ENCODE measurements around the gene TRMT13.

DNA sequence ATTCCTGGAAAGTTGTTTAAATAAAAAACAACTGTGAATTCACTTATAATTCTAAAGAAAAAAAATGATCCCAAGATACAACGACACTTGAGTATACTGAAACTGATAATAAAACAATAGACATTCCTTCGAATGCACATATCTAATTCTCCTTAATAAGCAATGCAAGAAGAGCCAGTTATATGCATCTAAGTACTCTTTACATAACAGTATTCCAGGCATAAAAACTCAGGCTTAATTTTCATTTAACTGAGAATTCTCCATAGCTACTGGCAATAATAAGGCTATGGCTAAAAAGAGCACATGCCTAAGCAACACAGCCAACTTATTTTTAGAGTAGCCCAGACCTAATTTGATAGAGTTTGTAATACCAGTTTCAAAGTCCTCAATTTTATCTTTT is 31.4 kb upstream of the TRMT13 start:
- TF ChIP-seq, protein P1, sequence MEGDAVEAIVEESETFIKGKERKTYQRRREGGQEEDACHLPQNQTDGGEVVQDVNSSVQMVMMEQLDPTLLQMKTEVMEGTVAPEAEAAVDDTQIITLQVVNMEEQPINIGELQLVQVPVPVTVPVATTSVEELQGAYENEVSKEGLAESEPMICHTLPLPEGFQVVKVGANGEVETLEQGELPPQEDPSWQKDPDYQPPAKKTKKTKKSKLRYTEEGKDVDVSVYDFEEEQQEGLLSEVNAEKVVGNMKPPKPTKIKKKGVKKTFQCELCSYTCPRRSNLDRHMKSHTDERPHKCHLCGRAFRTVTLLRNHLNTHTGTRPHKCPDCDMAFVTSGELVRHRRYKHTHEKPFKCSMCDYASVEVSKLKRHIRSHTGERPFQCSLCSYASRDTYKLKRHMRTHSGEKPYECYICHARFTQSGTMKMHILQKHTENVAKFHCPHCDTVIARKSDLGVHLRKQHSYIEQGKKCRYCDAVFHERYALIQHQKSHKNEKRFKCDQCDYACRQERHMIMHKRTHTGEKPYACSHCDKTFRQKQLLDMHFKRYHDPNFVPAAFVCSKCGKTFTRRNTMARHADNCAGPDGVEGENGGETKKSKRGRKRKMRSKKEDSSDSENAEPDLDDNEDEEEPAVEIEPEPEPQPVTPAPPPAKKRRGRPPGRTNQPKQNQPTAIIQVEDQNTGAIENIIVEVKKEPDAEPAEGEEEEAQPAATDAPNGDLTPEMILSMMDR (IDR thresholded peaks at IDR 0.05; ENCODE audit: low read length): no peak
- TF ChIP-seq EZH2 (IDR thresholded peaks at IDR 0.05; ENCODE audit: borderline replicate concordance, low read length): no peak

Data from OCI-LY1 (cell line).